GM21515 (cell line): ENCODE measurements around the gene SLC37A1.
"Not testable (repeated sequence)": the region's sequence is repeated elsewhere in the genome, so short reads cannot be mapped to it uniquely, and the experiment has no call there.

Experiments used
- ATAC-seq: cut with Tn5 transposase; IDR thresholded peaks from one replicate; pipeline ENCODE4 v1.9.1; 2021; ENCODE audit not compliant: unreplicated experiment

SLC37A1 gene

DNA sequence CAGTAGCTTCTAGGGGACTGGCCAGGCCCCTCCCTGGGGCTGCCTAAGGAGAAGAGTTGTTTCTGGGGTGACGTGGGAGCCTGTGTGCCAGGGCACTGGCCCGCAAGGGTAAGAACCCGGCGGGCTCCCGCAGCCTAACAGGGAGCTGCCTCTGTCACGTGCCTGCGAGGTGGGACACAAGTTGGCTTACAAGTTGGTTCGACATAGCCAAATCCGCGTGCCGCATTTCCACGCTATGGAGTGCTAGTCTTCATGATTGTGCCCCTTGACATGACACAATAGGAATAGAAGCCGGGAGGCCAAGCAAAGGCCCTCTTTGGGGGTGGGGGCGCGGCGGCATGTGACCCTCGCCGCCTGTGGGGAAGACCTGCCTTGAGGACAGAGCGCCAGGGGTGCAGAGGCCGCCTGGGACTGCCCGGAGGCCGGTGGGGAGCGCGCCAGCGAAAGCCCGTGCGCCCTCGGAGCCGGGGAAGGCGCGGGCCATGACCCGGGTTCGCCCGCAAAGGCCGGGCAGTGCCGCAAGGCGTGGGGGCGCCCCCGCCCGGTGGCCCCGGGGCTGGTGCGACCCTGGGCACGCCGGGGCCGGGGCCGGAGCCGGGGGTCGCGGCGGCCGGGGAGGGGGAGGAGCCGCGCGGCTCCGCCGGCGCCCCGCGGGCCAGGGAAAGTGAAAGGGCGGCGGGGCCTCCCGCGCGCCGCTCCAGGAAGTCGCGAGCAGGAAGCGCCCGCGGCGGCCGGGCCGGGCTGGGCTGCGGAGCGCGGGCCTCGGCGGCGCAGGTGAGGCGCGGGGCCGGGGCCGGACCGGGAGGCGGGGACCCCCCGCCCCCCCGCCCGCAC, at the start of gene SLC37A1:
SLC37A1 (plus strand) TSS at position 702 of the 834 bp plus-strand sequence. CDS start 4,603 bp downstream, outside the sequence.
- ATAC-seq, result peak; percentile 50

DNA sequence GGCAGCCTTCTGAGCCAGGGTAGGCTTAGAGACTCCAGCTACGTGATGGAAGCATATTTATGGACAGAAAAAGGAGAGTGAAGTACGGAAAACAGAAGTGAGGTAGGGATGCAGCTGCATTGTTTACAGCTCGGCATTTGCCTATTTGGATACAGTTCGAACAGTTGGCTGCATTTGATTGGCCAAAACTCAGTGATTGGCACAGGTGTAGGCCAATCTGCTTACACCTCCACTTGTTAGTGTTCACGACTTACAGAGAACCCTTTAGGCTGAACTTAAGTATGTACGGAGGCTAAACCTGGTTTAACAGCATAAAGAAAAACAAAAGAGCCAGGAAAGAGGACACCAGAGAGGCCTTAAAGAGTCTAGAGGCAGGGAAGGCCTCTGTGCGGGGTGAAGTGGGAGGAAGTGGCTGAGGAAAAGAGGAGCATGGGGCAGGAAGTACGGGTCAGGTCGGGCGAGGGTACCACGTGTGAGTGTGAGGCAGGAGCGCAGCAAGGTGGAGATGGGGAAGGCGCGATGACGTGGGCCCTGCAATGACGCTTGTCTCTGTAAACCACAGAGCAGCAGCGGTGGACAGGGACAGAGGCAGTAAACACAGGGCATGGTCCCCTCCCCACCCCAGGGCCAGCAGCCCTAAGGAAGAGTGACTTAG, 49.7 kb upstream of the SLC37A1 start:
- no peak for ATAC-seq

DNA sequence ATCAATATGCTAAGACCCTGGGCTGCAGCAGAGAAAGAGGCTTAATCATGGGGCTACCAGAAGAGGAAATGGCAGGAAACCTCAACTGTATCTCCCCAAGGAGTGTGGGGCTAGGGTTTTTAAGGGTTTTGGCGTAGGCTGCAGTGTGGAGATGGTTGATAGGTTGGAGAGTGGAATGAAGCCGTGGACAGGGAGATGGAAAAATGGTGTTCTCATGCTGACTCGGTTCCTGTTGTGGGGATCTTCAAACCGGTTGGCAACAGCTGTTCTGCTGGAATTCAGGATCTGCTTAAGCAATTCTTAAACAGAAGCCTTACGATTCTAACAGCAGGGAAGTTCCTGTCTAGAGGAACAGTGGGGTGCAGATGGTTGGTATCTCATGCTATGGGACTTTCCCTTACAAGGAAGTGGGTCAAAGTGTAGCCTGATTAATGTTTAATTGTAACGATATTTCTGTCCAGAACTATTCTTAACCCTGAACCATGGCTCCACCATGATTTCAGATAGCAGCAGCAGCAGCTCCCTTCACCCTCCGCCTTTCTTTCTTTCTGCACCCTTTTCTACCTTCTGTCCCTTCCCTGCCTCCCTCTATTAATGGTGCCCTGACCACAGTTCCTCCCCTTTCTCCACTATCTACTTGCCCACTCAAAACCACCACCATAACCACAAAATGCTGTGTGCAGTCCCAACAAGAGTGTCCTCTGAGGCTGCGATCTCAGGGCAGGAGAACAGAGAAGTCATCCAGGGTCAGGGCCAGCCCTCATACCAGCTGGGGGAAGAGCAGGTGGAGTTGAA, 48.4 kb upstream of the SLC37A1 start:
- ATAC-seq, result no peak

DNA sequence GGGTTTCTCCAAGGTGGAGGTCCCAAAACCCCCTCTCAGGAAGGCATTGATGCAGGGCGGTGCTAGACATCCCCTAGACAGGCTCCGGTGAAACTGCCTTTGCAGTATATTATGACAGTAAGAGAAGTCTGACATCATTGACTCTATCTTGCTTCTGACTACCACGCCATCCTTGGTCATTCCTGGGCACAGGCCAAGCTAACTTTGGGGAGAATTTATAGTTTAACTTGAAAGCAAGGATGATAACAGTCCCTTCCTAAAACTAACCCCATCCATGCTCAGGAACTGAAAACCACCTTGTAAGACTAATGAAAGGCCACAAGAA, 47.9 kb upstream of the SLC37A1 start:
- ATAC-seq, result no peak

DNA sequence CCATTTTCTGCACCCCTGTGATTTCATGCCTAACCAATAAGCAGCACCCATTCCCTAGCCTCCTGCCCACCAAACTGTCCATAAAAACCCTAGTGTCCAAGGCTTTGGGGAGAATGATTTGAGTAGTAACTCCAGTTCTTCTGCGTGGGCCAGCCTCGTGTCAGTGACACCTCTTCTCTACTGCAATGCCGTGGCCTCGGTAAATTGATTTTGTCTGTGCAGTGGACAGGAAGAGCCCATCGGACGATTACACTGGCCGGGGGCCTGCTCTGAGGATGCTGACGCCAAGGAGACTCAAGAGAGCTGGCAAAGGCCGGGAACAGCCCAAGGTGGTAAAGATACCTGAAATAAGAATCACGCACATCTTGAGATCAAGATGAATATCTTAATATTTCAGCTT, 47.0 kb upstream of the SLC37A1 start:
- no peak for ATAC-seq

DNA sequence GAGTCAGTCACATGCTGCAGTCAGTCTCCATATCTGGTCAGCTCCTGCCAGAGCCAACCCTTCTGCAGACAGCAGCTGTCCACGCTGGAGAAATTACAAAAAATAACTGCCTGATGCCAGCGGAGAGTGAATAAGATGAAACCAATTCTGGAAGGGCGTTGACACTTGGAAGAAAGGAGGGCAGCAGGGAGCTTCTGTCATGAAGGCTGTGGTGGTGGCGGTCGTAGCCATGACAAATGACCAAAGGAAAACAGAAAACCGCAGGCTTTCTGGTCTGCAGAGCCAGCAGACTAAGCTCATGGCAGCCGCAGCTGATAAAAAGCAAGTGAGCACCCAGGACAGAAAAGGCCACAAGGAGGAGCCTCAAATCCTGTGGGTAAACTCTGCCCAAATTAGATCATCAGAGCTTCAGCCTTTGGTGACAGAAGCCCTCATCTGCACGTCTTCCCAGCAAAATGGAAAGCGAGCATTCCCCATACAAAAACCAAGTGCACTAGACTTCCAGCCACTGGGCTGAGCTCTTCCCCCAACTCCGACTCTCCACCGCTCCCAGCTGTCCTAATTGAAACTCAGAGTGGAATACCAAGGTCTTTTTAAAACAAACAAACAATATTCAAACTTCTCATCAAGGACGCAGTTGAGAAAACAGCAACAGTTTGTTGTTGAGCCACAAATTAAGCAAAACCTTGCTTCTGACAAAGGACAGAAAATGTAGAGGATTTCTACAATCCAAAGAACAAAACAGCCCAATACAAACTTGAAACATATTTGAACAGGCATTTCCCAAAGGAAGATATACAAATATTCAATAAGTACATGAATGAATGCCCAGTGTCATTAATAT, 46.3 kb upstream of the SLC37A1 start:
- no peak for ATAC-seq

DNA sequence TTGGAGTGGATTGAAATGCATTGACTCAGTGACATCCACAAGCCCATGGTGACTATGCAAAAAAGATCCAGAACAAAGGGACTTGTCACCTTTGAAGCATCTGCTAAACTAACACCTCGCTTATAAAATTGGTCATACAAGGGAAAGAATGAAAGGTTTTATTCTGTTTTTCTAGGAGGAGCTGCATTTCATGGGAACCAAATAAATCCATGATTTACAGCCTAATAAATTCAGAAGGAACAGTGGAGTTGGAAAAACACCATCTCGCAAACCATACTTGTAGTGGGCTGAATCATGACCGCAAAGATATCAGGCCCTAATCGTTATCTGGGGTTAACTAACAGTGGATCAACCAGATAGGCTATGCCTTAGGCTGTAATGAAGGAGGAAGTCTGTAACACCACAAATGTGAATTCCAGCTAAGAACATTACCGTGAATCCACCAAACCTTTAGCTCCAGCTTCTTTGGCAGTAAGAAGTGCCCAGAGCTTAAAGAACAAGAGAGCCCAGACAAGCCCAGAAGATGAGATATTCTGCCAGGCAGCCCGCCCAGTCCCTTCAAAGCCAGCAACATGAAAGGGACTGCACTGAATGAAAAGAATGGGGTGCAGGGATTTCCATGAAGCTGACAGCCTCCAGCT, 45.0 kb upstream of the SLC37A1 start:
- ATAC-seq, result no peak

DNA sequence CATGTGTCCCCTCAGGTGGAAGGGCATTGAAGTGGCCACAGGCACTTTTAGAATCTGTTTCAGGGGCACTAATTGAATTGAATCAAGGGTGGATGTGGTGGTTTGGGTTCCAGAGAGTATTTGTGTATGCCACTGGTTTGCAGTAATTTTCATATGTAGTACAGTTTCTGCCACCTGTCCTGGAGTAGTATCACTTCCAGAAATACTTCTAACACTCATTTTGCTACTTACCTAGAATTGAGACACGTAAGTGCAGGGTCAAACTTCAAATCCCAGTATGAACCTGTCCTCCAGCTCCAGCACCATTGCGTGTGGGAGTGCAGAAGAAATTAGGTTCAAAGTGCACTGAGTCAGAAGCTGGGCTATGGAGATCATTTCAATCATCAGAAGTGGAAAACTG, 44.4 kb upstream of the SLC37A1 start:
- ATAC-seq, result no peak

DNA sequence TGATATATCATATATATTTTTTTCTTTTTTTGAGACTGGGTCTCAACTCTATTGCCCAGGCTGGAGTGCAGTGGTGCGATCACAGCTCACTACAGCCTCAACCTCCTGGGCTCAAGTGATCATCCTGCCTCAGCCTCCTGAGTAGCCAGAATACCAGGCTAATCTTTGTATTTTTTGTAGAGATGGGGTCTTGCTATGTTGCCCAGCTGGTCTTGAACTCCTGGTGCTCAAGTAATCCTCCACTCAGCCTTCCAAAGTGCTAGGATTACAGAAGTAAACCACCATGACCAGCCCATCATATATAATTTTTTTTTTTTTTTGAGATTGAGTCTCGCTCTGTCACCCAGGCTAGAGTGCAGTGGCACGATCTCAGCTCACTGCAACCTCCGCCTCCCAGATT, 43.9 kb upstream of the SLC37A1 start:
- ATAC-seq, result not testable (repeated sequence)

DNA sequence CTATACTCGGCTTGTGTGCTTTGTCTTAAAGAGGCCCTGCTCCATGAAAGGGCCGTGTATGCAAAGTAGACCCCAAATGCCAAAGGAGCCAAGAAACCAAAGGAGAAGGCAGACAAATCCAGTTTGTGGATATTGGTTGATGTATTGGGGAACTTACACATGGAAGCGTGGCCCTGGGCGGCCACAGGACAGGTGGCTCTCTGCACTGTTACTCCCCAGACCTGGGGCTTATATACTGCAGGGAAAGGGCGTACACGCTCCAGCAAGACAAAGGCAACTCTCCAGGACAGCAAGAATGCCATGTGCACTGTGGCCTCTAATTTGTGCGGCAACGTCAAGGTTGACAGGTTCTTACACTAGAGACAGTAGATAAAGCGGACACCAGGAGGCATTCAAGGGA, 42.4 kb upstream of the SLC37A1 start:
- no peak for ATAC-seq

DNA sequence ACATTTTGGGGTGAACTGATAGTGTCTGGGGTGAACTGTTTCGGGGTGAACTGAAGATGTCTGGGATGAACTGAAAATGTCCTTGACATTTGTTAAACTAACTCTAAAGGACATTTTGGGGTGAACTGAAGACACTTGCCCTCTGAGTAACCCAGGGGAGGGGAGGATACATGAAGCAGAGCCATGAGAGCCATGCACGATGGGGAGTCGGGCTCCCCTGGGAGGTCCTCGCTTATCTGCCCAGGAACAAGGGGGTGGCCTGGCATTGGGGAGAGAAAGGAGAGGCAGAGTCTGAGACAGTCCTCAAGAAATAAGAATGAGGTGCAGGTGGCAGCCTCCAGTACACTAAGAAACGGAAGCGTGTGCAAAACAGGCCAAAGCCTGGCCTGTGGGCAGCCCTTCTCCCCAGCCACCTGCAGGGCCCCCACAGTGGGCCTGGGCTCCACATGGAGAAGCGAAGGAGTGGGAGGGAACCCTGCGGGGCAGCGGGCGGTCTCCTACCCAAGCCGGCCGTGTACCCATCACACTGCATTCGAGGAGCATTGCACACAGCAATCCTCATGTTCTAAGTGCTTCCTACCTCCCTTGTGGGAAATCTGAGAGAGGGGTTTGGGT, 41.8 kb upstream of the SLC37A1 start:
- no peak for ATAC-seq

DNA sequence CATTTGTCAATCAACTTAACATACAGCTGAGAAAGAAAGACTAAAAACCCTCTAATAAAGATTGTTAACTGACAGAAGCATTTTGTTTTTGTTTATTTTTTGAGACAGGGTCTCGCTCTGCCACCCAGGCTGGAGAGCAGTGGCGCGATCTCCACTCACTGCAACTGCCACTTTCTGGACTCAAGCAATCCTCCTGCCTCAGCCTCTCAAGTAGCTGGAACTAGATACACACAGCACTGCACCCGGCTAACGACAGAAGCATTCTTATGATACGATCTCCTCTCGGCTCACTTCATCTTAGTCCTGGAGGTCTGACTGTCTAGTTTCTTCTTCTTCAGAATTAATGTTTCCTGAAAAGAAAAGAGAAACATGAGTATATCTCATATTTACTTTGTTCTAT, 41.1 kb upstream of the SLC37A1 start:
- no peak for ATAC-seq

DNA sequence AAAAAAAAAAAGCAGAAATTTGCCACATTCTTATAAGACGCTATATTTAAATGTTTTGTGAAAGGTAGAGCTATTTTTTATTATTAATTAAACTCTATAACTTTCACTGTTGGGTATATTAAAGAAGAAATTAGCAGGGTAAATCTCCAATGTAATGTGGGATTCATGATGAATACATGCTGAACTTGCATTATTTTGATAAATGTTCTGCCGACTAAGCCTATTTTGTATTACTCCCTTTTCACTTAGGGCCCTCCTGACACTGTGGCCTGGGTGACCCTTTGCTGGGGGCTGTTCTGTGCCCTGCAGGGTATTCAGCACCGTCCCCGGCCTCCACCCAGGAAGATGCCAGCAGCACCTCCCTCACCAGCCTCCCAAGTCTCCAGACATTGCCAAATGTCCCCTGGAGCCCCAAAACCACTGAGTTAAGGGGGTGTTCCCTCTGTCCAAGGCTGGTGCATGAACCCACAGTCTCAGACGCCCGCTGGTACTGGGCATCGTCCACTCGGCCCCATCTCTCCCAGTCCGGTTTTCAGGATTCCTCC, 40.1 kb upstream of the SLC37A1 start:
- no peak for ATAC-seq

DNA sequence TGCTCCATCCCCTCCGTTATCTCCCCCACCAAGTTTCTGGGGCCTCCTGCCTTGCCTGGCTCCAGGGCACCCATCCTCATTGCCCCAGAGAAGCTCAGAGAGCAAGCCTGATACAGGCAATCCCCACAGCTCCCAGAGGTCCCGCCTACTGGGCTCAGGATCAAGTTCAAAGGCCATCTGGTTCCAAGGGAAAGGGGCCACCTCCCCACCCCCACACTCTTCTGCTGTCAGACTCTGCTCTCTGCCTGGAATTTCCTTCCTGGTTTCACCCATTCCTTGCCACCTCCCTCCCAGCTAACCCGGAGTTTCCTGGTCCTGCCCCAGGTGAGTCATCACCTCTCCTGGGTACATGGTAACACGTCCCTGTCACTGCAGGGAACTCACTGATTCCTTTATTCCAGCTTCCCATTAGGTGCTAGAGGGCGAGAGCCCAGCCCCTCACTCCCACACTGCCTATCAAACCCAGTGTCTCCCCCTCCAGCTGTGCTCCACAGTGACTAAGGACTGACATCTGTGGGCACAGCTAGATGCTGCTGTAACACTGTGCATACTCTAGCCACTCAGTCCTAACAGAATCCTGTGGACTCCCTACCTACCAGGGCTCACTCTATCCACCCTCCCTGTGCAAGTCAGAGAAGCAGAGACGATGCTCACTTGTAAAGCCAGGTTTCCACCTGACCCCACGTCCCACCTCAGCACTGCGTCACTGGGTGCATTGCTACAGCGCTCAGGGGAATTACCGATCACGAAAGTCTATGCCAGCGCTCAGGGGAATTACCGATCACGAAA, 39.4 kb upstream of the SLC37A1 start:
- peak; percentile 53 for ATAC-seq

DNA sequence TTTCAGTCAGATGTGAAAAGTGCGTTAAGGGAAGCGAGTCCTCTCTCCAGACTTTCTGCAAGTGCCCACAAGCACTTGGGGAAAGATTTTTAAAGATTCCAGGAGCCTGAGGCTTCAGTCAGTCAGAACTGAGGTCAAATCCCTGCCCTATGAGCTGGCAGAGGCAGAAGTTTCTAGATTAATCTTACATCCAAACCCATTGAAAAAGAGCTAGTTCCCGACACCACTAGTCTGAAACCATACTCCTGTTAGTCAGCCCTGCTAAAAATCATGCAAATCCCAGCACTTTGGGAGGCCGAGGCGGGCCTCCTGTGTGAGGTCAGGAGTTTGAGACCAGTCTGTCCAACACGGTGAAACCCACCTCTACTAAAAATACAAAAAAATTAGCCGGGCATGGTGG, 38.6 kb upstream of the SLC37A1 start:
- ATAC-seq, result no peak

DNA sequence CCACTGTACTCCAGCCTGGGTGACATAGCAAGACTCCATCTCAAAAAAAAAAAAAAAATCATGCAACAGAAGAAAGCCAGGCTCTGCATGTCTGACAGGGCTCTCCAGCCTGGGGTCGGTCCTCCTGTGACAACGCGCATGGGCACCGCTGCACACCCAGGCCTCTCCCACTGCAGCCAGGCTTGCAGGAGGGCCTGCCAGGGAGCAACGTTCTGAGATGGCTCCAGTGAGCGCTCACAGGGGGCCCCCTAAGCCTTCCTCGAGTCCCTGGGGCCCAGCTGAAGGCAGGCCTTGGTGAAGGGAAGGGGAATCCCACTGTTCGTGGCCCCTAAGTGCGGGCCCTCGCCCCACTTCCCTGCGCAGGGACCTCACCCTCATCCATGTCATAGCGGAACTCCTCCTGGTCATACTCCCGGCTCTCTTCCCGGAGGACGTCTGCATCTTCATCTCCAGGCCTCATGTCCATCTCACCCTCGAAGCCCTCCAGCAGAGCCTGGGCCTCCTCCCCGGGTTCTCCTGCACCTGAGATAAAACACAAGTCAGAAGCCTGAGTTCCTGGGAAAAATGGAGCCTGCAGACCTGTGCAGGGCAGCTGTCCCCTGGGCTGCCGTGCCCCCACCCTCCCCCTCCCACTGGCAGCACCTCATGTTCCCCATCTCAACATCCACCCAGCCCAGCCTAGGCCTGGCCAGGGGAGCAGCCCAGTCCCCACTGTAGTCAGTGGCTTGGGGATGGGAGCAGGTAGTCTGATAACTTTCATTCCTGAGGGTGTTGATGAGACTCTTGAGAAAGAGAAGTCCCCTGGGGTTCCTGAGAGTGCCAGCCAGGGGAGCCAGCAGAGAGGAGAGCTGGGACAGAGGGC, 37.9 kb upstream of the SLC37A1 start:
- ATAC-seq, result no peak

DNA sequence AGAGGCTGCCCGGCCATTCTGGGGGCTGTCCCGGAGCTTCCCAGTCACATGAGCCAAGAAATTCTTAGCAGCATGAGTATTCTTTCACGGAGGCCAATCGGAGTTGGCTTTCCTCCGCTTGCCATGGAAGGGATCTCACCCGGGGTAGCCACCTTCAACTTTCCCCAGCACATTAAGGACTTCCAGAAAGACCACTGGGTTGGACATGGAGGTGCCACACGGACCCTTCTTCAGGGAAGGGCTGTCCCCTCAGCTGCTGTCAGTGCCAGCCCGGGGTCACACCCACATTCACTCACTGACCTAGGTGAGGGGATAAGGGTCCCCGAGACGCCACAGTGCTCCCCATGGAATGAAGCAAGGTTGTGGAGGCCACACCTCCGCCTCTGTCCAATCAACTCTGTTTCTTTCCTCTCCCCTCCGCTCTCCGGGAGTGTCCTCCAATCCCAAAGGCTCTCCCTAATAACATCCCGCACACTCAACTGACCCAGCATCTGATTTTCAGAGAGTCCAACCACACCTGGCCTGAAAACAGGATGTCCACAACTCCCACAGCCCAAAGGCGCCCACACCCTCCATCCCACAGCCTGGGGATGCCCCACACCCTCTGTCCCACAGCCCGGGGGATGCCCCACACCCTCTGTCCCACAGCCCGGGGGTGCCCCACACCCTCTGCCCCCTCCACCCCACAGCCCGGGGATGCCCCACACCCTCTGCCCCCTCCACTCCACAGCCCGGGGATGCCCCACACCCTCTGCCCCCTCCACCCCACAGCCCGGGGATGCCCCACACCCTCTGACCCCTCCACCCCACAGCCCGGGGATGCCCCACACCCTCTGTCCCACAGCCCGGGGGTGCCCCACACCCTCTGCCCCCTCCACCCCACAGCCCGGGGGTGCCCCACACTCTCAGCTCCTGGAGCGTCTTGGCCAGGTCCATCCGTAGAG, 37.0 kb upstream of the SLC37A1 start:
- ATAC-seq, result no peak
